ENCODE measurements around the gene CDH5.
"Not testable (repeated sequence)": the region's sequence is repeated elsewhere in the genome, so short reads cannot be mapped to it uniquely, and the experiment has no call there.

The CDH5 gene

DNA sequence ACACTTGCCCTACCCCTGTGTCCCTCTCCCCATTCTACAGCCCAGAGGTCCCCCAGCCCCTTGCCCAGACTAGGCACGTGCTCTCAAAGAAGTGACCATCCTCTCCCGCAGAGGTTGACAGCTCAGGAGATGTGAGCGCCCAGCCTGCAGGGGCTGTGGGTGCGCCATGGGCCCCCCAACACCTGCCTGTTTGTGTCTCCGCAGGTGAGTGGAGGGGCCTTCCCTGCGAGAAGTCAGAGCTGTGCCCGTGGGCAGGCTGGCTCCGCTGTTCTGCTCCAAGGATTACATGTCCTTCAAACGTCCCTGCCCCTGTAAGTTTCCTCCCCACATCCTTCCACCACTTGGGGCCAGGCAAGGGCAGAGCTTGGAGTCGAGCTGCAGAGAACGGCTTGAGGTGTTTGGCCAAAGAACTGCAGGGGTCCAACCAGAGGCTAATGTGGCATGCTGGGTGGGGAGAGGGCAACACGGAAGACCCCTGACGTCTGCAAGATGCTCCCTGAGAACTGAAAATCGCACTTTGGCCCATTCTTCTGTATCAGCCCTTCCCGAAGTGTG, 71.0 kb downstream of the CDH5 start:
- DNase-seq (ENCODE audit: low read depth in 2 of 2): no peak

DNA sequence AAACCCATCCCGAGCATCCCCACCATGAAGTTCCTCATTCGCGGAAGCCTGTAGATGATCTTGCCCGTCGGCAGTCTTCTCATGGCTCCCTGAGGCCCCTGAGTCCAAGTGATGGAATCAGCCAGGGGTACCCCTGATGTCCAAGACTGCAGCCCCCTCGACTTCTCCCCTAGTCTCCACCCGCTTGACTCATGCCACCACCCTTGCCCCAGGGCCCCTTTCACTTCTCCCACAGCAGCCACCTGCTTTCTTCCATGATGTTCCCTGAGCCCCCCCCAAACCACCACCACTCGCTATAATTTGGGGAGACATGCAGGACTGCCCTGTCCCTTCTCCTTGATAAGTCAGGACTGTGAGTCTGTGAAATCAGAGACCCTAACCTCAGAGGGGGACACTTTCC, 72.0 kb downstream of the CDH5 start:
- DNase-seq (ENCODE audit: low read depth in 2 of 2): no peak

DNA sequence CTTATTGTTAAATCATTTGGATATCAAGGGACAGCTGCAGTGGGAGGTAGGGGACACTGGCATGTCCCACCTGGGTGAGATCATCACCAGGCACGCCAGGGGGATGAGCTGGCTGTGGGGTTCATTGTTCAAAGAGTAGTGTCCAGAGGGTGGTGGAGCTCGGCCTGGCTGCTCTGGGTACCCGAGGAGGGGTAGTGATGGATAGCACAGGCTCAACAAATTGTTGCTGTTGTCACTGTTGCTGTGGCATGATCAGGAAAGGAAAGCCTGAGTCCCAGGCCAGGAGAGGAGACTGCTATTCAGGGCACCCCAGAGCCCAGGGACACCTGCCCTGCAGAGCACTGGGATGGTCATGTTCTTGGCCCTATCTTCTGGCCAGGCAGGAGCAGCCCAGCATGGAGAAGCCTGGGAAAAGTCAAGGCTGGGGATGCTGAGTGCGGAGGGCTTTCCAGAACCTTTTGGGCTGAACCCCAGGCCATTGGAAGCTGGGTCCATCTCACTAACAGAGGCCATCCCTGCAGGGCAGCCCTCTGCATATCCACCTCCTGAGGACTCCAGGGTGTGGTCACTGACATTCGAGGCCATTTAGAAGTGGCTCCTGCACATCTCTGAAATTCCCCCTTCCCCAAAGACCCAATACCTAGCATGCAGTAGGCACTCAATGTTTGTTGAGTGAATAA, 72.7 kb downstream of the CDH5 start:
- DNase-seq (ENCODE audit: low read depth in 2 of 2): no peak

DNA sequence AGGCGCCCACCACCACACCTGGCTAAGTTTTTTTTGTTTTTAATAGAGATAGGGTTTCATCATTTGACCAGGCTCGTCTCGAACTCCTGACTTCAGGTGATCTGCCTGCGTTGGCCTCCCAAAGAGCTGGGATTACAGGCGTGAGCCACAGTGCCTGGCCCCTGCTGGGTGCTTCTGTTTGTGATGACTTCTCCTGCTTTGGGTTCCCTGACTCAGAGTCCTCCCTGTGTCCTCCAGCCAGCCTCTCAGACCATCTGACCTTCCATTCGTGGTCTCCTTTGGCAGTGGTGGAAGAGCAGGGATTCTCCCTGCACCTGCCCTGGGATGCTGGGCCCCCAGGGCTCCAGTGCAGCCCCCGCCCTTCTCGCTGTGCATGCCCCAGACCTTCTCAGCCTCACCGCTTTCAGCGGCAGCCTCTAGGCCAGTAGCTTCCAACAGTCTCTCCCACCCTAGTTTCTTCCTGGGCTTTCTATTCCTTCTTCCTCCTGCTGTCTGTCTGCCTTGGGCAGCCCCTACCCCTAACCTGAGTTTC, 73.8 kb downstream of the CDH5 start:
- no peak for DNase-seq (ENCODE audit: low read depth in 2 of 2)

DNA sequence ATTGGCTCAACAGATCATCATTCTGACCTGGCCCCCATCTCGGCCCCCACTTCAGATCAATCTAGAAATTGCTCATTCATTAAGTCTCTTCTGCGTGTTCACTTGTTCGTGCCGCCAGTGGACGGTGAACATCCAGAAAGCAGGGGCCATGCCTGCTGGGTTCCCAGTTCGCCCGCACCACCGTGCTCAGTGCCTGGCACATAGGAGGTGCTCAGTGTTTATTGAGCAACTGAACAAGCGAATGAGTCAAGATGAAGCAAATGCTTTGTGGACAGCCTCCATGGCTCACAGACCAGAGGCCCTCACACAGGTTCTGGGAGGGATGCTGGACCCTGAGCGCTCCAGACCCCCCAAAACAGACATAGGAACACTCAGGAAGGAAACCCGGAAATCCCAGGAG, 74.5 kb downstream of the CDH5 start:
- DNase-seq (ENCODE audit: low read depth in 2 of 2): no peak

DNA sequence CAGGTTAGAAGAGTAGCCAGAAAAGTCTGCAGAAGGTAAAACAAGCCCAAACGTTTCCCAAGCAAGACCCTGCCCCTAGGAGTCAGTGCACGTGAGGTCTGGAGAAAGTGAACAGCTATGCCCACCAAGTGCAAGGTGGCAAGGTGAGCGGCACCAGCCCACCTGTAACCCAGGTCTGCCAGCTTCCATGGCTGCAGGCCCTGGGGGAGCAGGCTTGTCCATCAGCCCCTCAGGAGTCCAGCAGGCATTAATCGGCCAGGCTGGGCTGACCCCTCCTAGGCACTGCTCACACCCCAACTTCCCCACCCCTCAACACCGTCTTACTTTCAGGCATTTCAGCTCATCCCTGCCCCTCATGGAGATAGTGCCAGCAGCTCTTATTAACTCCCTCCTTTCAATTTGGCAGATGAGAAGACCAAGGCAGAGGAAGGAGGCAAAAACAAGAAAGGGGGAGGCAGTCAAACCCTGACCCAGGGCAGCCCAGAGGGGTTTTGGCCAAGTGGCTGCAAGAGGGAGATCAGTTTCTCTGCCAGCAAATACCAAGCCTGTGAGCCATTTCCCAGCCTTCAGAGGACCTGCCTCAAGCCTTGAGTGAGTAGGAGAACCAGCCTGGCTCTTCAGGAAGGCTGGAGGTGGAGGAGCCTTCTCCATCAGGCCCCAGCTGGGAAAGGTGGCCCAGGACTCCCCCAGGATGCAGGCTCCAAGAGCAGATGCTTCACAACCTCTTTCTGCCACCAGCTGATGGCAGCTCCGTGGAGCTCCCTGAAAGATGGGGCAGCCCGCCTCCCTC, 75.3 kb downstream of the CDH5 start:
- no peak for DNase-seq (ENCODE audit: low read depth in 2 of 2)

DNA sequence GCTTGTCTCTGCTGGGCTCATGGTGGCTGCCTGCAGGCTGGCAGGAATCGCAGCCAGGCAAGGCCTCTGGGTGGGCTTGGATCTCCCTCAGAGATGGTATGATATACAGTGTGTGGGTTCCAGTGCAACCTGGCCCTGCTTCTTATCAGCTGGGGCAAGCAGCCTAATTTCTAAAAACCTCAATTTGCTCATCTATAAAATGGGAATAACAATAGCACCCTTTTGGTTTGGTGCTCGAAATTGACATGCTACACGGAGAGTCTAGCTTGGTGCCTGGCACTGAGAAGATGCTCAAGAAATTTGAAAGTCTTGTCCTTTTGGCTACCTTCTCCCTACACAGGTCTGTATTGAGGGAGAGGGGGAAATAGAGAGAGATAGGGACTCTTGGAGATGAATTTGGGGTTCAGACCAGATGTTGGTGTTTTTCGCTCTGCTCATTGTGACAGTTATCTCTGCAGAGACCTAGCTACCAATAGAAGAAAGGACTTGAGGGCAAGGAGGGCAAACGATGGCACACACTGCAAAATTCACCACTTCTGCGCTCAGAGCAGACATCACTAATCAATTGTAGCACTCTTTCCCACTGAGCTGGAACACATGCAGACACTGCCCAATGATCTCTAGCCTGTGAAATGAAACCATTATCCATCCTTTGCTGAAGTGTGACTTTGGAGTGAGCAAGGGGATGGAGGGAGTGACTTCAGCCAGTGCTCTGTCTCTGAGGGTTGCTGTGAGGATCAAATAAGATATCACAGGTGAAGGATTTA, 76.2 kb downstream of the CDH5 start:
- no peak for DNase-seq (ENCODE audit: low read depth in 2 of 2)

DNA sequence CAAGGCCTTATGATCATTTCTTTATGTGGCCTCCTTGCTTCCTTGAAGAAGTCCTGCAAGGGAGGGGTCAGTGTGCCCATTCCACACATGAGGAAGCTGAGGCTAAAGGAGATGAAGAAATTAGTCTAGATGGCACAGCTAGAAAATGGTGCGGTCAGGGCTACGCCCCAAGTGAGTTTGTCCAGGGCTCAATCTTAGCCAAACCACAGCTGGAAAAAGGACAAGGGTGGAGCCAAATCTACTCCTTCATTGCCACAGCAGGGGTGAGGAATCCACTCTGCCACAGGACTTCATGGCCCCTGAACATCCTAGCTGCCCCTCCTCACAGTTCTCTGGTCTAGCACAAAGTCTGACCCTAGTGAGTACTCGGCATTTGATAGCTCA, 76.8 kb downstream of the CDH5 start:
- DNase-seq (ENCODE audit: low read depth in 2 of 2): no peak

DNA sequence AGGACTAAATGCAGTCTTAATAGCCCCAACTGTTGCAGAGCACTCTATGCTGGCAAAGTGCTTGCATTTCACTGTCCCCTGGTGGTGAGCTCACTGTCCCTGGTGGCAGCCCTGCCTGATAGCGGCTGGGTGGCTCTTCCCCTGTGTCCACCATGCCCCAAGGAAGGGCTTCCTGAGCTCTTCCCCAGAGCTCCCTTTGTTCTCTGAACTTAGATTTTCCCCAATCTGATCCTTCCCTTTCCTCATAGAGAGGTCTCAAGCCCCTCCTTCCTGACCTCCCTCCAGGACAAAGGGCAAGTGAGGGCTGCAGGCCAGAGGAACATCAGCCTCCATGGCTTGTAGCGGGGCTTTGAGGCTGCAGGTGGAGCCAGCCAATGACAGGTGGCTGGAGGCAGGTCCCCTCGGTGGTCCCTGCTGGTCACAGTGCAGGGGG, 77.6 kb downstream of the CDH5 start:
- DNase-seq (ENCODE audit: low read depth in 2 of 2): no peak

DNA sequence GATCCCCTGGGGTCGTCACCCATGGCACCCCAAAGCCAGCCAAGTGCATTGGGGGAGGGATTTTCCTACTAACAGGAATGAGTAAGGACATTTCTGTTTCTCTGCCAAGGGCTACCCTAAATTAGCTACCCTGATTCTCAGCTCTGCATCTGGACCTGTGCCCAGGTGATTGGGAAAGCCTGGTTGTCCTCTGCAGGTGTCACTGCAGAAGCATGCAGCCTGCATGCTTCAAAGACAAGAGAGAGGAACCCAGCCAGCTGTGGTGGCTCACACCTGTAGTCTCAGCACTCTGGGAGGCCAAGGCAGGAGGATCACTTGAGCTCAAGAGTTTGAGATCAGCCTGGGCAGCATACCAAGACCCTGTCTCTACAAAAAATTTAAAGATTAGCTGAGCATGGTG, 80.2 kb downstream of the CDH5 start:
- no peak for DNase-seq (ENCODE audit: low read depth in 2 of 2)

DNA sequence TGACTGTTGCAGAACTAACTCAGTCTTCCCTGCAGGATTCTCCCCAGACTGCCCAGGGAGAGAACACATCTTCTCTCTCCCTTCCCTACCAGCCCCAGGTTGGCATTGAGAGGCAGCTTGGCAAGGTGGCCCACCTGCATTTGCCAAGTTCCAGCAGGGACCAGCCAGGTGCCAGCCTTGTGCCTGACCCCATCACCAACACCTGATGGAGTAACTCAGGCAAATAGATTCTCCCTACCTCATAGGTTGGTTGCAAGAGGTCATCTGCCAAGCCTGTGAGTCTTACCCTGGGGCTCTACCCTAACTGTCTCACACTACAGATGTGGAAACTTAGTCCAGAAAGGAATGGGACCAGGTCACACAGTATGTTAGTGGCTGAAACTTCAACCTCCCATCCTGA, 81.0 kb downstream of the CDH5 start:
- no peak for DNase-seq (ENCODE audit: low read depth in 2 of 2)

DNA sequence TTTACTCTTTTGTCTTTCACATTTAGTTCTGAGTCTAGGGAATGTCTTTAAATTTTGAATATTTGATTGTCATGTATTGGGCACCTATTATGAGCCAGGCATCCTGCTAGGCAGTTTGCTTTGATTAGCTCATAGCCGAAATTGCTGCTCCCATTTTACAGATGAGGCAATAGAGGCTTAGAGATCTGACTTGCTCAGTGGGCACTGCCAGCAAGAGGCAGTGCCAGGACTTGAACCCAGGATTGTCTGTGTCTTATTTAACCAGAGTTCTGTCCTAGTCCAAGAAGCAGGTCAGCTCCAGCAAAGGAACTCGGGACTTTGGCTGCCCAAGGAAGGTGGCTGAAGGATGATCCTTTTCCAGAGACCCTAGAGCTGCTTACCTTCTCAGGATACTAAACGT, 85.1 kb downstream of the CDH5 start:
- no peak for DNase-seq (ENCODE audit: low read depth in 2 of 2)

DNA sequence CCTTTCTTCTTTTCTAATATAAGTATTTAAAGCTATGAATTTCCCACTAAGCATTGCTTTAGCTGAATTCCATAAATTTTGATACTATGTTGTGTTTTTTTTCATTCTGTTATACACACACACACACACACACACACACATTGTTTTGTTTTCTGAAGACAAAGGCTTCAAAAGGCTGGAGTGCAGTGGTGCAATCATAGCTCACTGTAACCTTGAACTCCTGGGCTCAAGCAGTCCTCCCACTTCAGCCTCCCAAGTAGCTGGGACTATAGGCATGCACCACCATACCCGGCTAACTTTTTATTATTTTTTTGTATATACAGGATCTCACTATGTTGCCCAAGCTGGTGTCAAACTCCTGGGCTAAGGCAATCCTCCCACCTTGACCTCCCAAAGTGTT, 86.7 kb downstream of the CDH5 start:
- DNase-seq (ENCODE audit: low read depth in 2 of 2): not testable (repeated sequence)

Measured in stimulated activated CD8-positive, alpha-beta memory T cell treated with anti-CD3 and anti-CD28 coated beads, Interleukin-15, amount 100 ng/mL, for 4 hours (primary cell).